ENCODE results near the gene CNIH2. TPM values are rescaled to one million over a fixed set of nuclear protein-coding genes. Genes with fewer than 3 reads are reported as not detected.

Gene CNIH2
- total and polyA plus RNA-seq, 2 of the 13 experiments (the other 11 are each of a cell fraction or from before 2014, with no cell fraction given), result 0.60 to 0.69 TPM

GRCh38 chr11:66328302-66329144 lies 50.5 kb downstream of the CNIH2 start (continued):
- TF ChIP-seq ZNF646 (CRISPR knock-in tag; IDR thresholded peaks at IDR 0.05) (peak; percentile 15; the same call in 1 of the 2 replicates), NFE2L1 (CRISPR knock-in tag; IDR thresholded peaks at IDR 0.05; ENCODE audit: borderline replicate concordance) (no peak), ZNF382 (CRISPR knock-in tag; IDR thresholded peaks at IDR 0.05; ENCODE audit: borderline replicate concordance) (no peak), ZNF567 (CRISPR knock-in tag; IDR thresholded peaks at IDR 0.05; ENCODE audit: borderline replicate concordance) (no peak; the same call in 1 of the 2 replicates), TCF7 (IDR thresholded peaks at IDR 0.05; ENCODE audit: low read depth) (no peak), ARNTL (CRISPR knock-in tag; IDR thresholded peaks at IDR 0.05) (peak; percentile 97), TMF1 (CRISPR knock-in tag; IDR thresholded peaks at IDR 0.05; ENCODE audit: low read depth) (peak; percentile 30; the same call in 1 of the 2 replicates), MTF2 (CRISPR knock-in tag; IDR thresholded peaks at IDR 0.05; ENCODE audit: borderline replicate concordance) (no peak), CBX2 (IDR thresholded peaks at IDR 0.05; ENCODE audit: low read depth, low read length) (no peak), CBX2 (CRISPR knock-in tag; IDR thresholded peaks at IDR 0.05; ENCODE audit: low read depth) (no peak), ZNF205 (CRISPR knock-in tag; IDR thresholded peaks at IDR 0.05) (peak; percentile 53; the same call in 1 of the 2 replicates), ZNF83 (CRISPR knock-in tag; IDR thresholded peaks at IDR 0.05; ENCODE audit: borderline replicate concordance) (no peak), FOXK2 (IDR thresholded peaks at IDR 0.05) (no peak), ZHX2 (IDR thresholded peaks at IDR 0.05; ENCODE audit: low read depth) (0 out of 2 replicates have a peak, but pooled peaks have one; percentile 40), ZHX2 (CRISPR knock-in tag; IDR thresholded peaks at IDR 0.05; ENCODE audit: borderline replicate concordance) (no peak), ZNF263 (CRISPR knock-in tag; IDR thresholded peaks at IDR 0.05) (peak; percentile 96), ZSCAN12 (CRISPR knock-in tag; IDR thresholded peaks at IDR 0.05) (no peak), ZMYM3 (CRISPR knock-in tag; IDR thresholded peaks at IDR 0.05) (peak; percentile 78; the same call in 1 of the 2 replicates)

All from HepG2 (cell line).